IgD-negative memory B cell (primary cell): ENCODE data around the gene IL22RA1. TPM values are rescaled to one million over a fixed set of nuclear protein-coding genes. Genes with fewer than 3 reads are reported as not detected.

Source experiments
- H3K27ac Mint-ChIP-seq, 3 donors: one replicate each; pipeline ENCODE4 v1.8.0; 2020 to 2022; ENCODE audit warnings: mild to moderate bottlenecking in 3 of 3, mixed read lengths in 3 of 3, moderate library complexity in 1 of 3
- H3K27me3 Mint-ChIP-seq: one replicate; pipeline ENCODE4 v1.8.0; 2021; ENCODE audit warnings: mixed read lengths
- H3K36me3 Mint-ChIP-seq: one replicate; pipeline ENCODE4 v1.8.0; 2020; ENCODE audit warnings: mild to moderate bottlenecking, mixed read lengths
- H3K4me1 Mint-ChIP-seq, 3 donors: one replicate each; pipeline ENCODE4 v1.8.0; 2020 to 2022; ENCODE audit warnings: mixed read lengths in 3 of 3, mild to moderate bottlenecking in 1 of 3
- H3K4me3 Mint-ChIP-seq, 4 donors: one replicate each; pipeline ENCODE4 v1.8.0; 2020 to 2022; ENCODE audit warnings: mild to moderate bottlenecking in 4 of 4, mixed read lengths in 4 of 4, moderate library complexity in 3 of 4
- H3K9me3 Mint-ChIP-seq, 3 donors: one replicate each; pipeline ENCODE4 v1.8.0; 2020 to 2021; ENCODE audit warnings: mixed read lengths in 3 of 3, mild to moderate bottlenecking in 1 of 3
- polyA plus RNA-seq: library from polyadenylated mRNA; unstranded; fragments of 300-500 nt; fragmentation: Illumina TruSeq; gene quantifications from one replicate; pipeline ENCODE4 v1.2.3, GENCODE V29; 2021

The IL22RA1 gene
- polyA plus RNA-seq, 1 donor from 2014 or later, result not detected

GRCh38 chr1:24136956-24137539 is 5.9 kb downstream of the IL22RA1 start:
- Mint-ChIP-seq H3K27me3 (peaks cover 2% of the 10 kb centered on the region), H3K36me3 (peaks cover 7% of the 10 kb centered on the region), H3K4me3 (no peak overlapping the region), H3K27ac (no peak overlapping the region), H3K4me1 (peaks cover 0 to 4% (median 2%) of the 10 kb centered on the region in 3 donors), H3K9me3 (peaks cover 4 to 7% (median 7%) of the 10 kb centered on the region in 3 donors)

DNA sequence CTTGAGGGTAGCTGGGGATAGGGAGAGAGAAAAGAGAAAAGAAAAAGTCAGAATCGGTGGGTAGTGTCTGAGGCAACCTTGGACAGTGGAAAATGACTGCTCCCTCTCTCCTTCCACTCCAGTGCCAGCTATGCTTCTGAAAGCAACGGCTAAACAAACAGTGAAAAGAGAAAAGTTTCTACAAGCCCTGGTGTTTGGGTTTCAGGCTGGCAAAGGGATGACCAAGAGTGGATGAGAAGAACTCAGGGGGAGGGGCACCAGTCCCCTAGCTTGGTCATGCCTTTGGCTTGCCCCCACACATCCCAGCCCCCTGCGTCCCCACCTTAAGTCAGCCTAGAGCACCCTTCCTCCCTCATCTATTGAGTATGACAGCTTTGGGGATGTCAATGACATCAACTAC is 8.6 kb downstream of the IL22RA1 start:
- H3K36me3 Mint-ChIP-seq, result peaks cover 2% of the 10 kb centered on the region
- peaks cover 4 to 27% (median 7%) of the 10 kb centered on the region in 3 donors for H3K9me3 Mint-ChIP-seq
- H3K27me3 Mint-ChIP-seq, result no peaks in the 10 kb centered on the region
- H3K4me1 Mint-ChIP-seq, result peaks cover 0 to 4% (median 2%) of the 10 kb centered on the region in 3 donors
- no peak overlapping the region for H3K4me3 Mint-ChIP-seq
- no peak overlapping the region for H3K27ac Mint-ChIP-seq

DNA sequence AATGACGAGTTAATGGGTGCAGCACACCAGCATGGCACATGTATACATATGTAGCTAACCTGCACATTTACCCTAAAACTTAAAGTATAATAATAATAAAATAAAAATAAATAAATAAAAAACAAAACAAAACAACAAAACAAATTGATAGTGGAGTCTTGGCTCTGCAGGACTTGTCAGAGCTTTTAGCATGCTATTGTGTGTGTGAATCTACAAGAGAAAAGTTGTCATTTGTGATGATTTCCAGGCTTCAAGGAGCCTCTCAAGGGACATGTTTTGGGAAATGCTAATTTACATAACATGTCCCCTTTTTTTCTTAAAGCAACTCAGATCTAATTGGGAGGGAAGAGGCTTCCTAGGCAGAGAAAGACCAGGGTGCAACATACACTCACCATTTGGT is 9.1 kb downstream of the IL22RA1 start:
- Mint-ChIP-seq H3K27ac (no peak overlapping the region), H3K4me3 (no peak overlapping the region), H3K27me3 (no peaks in the 10 kb centered on the region), H3K9me3 (peaks cover 4 to 27% (median 10%) of the 10 kb centered on the region in 3 donors), H3K4me1 (peaks cover 0 to under 1% (median 0%) of the 10 kb centered on the region in 3 donors), H3K36me3 (peaks cover 2% of the 10 kb centered on the region)

DNA sequence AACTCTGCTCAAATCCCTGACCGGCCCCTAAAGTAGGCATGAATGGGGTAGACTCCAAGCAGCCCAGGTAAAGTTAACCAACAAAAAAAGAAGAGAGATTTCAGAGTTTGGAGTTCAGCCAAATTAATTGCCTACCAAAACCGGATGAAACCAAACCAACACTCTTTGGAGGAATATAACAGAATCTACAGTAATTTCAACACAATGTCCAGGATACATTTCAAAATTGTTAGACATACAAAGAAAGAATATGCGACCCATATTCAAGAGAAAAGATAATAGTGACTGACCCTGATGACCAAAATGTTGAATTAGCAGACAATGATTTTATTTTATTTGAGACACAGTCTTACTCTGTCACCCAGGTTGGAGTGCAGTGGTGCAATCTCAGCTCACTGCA is 12.6 kb downstream of the IL22RA1 start:
- Mint-ChIP-seq H3K27ac (no peak overlapping the region), H3K36me3 (peaks cover 2% of the 10 kb centered on the region), H3K9me3 (peaks cover 4 to 27% (median 9%) of the 10 kb centered on the region in 3 donors), H3K4me1 (peaks cover 0 to 2% (median 0%) of the 10 kb centered on the region in 3 donors), H3K27me3 (no peaks in the 10 kb centered on the region), H3K4me3 (no peak overlapping the region)

DNA sequence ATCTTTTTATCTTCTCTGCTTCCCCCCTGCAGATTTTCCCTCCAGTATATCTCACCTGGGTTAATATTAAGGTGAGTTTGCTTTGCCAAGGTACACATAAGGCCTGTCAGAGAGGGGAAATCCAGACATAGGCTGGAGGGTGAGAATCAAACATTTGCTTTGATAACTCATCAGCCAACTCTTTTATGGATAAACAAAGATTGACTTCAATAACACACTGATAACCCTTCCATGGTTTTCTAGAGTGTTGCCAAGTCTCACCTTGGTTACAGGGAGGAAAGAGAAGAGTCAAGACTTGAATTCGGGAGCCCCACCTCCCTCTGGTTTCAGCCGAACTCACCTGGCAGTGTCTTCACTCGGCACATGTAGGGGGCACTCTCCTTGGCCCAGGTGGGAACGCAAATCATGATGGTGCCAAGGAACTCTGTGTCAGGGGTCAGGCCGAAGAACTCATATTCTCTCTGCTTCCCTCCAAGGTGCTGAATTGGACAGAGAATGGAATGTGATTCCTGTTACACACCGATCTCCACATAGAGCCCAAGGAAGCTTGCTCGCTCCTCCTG is 15.1 kb downstream of the IL22RA1 start:
- H3K27ac Mint-ChIP-seq, result no peak overlapping the region
- H3K4me1 Mint-ChIP-seq, result peaks cover 0 to 2% (median 0%) of the 10 kb centered on the region in 3 donors
- no peaks in the 10 kb centered on the region for H3K36me3 Mint-ChIP-seq
- peaks cover 0 to 20% (median 3%) of the 10 kb centered on the region in 3 donors for H3K9me3 Mint-ChIP-seq
- no peaks in the 10 kb centered on the region for H3K27me3 Mint-ChIP-seq
- no peak overlapping the region for H3K4me3 Mint-ChIP-seq

- Mint-ChIP-seq H3K4me3 (no peak overlapping the region), H3K27ac (no peak overlapping the region), H3K27me3 (no peaks in the 10 kb centered on the region), H3K4me1 (peaks cover 0 to 2% (median 0%) of the 10 kb centered on the region in 3 donors), H3K36me3 (no peaks in the 10 kb centered on the region), H3K9me3 (peaks cover 0 to 20% (median 3%) of the 10 kb centered on the region in 3 donors)
Measured at GRCh38 chr1:24127134-24127800, 15.7 kb downstream of the IL22RA1 start.

DNA sequence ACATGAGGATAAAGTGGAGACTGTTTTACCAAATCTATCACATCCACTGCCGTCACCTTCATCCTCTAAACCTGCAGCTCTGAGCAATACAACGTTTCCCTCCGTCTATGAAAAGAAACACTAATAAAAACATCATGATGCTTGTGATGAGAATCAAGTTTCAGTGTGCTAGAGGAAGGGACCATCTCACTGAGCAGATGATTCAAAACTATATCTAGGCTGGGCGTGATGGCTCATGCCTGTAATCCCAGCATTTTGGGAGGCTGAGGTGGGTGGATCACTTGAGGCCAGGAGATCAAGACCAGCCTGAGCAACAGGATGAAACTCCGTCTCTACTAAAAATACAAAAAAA is 16.3 kb downstream of the IL22RA1 start:
- peaks cover 0 to 20% (median 3%) of the 10 kb centered on the region in 3 donors for H3K9me3 Mint-ChIP-seq
- H3K27me3 Mint-ChIP-seq, result no peaks in the 10 kb centered on the region
- H3K27ac Mint-ChIP-seq, result no peak overlapping the region
- no peak overlapping the region for H3K4me3 Mint-ChIP-seq
- peaks cover 0 to 2% (median 0%) of the 10 kb centered on the region in 3 donors for H3K4me1 Mint-ChIP-seq
- H3K36me3 Mint-ChIP-seq, result no peaks in the 10 kb centered on the region

DNA sequence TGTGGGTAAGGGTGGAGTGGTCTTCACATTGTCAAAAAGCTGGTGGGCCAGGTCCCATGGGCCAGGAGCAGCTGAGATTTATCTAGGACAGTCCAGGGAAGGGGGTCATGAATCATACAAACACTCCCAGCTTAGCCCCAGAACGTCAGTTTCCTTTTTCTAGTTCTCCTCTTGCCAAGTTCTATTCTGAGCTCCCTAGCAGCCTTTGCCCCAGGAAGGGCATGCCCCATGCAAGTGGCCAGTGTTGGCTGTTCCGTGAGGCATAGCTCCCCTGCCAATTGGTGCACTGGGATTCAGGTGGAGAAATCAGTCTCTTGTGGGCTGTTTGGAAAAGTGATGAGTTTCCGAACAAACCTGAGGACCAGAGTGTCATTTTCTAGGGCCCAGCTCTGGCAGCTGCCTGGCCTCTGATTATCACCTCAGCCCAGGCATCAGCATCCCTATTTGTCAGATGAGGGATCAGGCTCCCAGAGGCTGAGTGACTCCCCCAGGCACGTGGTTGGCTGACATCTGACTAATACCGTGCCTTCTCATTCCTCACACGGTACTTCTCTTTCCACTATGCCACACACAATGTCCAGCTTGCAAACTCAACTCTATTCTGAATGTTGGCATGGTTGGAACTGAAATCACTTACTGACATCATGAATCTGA is 16.8 kb downstream of the IL22RA1 start:
- H3K27ac Mint-ChIP-seq, result no peak overlapping the region
- H3K36me3 Mint-ChIP-seq, result no peaks in the 10 kb centered on the region
- H3K4me3 Mint-ChIP-seq, result no peak overlapping the region
- H3K9me3 Mint-ChIP-seq, result peaks cover 0 to 15% (median 3%) of the 10 kb centered on the region in 3 donors
- no peaks in the 10 kb centered on the region for H3K27me3 Mint-ChIP-seq
- H3K4me1 Mint-ChIP-seq, result peaks cover 0 to 2% (median 0%) of the 10 kb centered on the region in 3 donors

- Mint-ChIP-seq H3K27me3 (no peaks in the 10 kb centered on the region), H3K4me1 (peaks cover 0 to 2% (median 0%) of the 10 kb centered on the region in 3 donors), H3K27ac (no peak overlapping the region), H3K36me3 (no peaks in the 10 kb centered on the region), H3K4me3 (no peak overlapping the region), H3K9me3 (peaks cover 0 to 8% (median 3%) of the 10 kb centered on the region in 3 donors)
Measured at GRCh38 chr1:24125456-24125855, 17.5 kb downstream of the IL22RA1 start.

DNA sequence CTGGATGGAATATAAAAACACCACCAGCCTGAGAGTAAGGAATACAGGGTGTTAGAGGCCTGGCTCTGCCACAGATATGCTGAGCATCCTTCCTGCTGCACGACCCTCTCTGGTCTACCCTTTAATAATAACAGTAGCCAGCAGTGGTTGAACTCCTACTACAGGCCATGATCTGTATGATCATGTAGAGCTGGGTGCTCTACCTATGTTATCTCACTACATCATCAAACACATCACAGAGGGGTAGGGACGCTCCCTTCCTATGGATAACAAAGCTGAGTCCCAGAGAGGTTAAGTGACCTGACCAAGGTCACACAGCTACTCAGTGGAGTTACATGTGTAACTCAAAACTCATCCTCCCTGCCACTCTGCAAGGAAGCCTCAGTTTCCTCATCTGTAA is 18.0 kb downstream of the IL22RA1 start:
- H3K4me1 Mint-ChIP-seq, result peaks cover 0 to 2% (median 0%) of the 10 kb centered on the region in 3 donors
- no peak overlapping the region for H3K27ac Mint-ChIP-seq
- no peak overlapping the region for H3K4me3 Mint-ChIP-seq
- H3K27me3 Mint-ChIP-seq, result no peaks in the 10 kb centered on the region
- H3K36me3 Mint-ChIP-seq, result no peaks in the 10 kb centered on the region
- H3K9me3 Mint-ChIP-seq, result peaks cover 0 to 4% (median 3%) of the 10 kb centered on the region in 3 donors

- no peak overlapping the region for H3K27ac Mint-ChIP-seq
- peaks cover 0 to 2% (median 0%) of the 10 kb centered on the region in 3 donors for H3K4me1 Mint-ChIP-seq
- no peak overlapping the region for H3K4me3 Mint-ChIP-seq
- H3K36me3 Mint-ChIP-seq, result no peaks in the 10 kb centered on the region
- H3K27me3 Mint-ChIP-seq, result peaks cover under 1% of the 10 kb centered on the region
- H3K9me3 Mint-ChIP-seq, result no peaks in the 10 kb centered on the region
Measured at GRCh38 chr1:24123611-24124010, 19.3 kb downstream of the IL22RA1 start.

DNA sequence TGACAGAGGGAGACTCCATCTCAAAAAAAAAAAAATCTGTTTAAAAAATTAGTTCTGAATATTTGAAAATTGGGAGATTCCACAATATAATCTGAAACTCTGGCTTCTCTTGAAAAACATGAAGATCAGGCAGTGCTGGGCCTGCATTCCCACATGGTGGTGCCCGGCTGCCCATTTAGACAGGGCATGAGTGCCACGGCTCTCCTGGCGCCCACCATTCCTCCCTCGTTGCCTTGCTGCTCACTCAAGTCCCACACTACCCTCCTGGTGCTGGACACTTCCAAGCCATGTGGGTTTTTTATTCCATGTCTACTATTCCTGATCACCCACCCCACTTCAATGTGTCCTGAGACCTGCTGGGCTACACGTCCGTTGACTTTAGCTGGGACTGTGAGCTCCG is 20.2 kb downstream of the IL22RA1 start:
- Mint-ChIP-seq H3K27ac (no peak overlapping the region), H3K9me3 (no peaks in the 10 kb centered on the region), H3K4me3 (no peak overlapping the region)

GRCh38 chr1:24121406-24121805 is 21.5 kb downstream of the IL22RA1 start:
- no peak overlapping the region for H3K4me3 Mint-ChIP-seq
- peak overlapping the region in 1 of 3 donors; percentile 64 for H3K27ac Mint-ChIP-seq
- no peaks in the 10 kb centered on the region for H3K36me3 Mint-ChIP-seq
- H3K9me3 Mint-ChIP-seq, result no peaks in the 10 kb centered on the region
- H3K27me3 Mint-ChIP-seq, result peaks cover 10% of the 10 kb centered on the region
- peaks cover 0 to 2% (median 0%) of the 10 kb centered on the region in 3 donors for H3K4me1 Mint-ChIP-seq

More for the DNA sequence above, 20.2 kb downstream of the IL22RA1 start:
- Mint-ChIP-seq H3K27me3 (peaks cover 5% of the 10 kb centered on the region), H3K36me3 (no peaks in the 10 kb centered on the region), H3K4me1 (peaks cover 0 to 2% (median 0%) of the 10 kb centered on the region in 3 donors)

GRCh38 chr1:24120965-24121364 is 22.0 kb downstream of the IL22RA1 start:
- Mint-ChIP-seq H3K9me3 (no peaks in the 10 kb centered on the region), H3K36me3 (no peaks in the 10 kb centered on the region), H3K27me3 (peaks cover 10% of the 10 kb centered on the region), H3K4me3 (no peak overlapping the region), H3K27ac (no peak overlapping the region), H3K4me1 (peaks cover 0 to 2% (median 0%) of the 10 kb centered on the region in 3 donors)
